Measurements from ENCODE around the gene KCNMB4. TPM values are rescaled to one million over a fixed set of nuclear protein-coding genes. Genes with fewer than 3 reads are reported as not detected.

The KCNMB4 gene, protein sequence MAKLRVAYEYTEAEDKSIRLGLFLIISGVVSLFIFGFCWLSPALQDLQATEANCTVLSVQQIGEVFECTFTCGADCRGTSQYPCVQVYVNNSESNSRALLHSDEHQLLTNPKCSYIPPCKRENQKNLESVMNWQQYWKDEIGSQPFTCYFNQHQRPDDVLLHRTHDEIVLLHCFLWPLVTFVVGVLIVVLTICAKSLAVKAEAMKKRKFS
- total RNA-seq (2021) (1.9 and 2.3 TPM in 2 replicates), Bru-seq, nascent RNA (percentile 48 among the genes with signal in this experiment), BruChase-seq, experiment 1, labeled RNA remaining after a 2-hour chase (percentile 47 among the genes with signal in this experiment), BruChase-seq, experiment 2, labeled RNA remaining after a 6-hour chase (percentile 40 among the genes with signal in this experiment)
- long read RNA-seq, full-length matches to known transcripts = 7 of 9 reads
- long read RNA-seq, partial matches to known transcripts = 0 of 9 reads
- long read RNA-seq, other reads (novel, unspliced or antisense) = 2 of 9 reads

- peak; percentile 81 for DNase-seq (ENCODE audit: low spot score)
- peaks cover 6% of the 10 kb centered on the region for H3K4me1 ChIP-seq (ENCODE audit: insufficient read depth, low read length, poor library complexity, severe bottlenecking)
- intact Hi-C loops (cut with micrococcal nuclease; ENCODE audit: unreplicated experiment) = loop anchor here (5.0 kb wide), 2 partner anchors 124 to 469 kb away; partner anchors contain the start of gene CNOT2
- no peaks in the 10 kb centered on the region for H3K9me3 ChIP-seq (ENCODE audit: low read depth, low read length, poor library complexity, severe bottlenecking)
- ChIA-PET POLR2A (ENCODE audit: low non-redundant PET) (no interaction called here), CTCF (no interaction called here)
- H3K27me3 ChIP-seq (replicated peaks; ENCODE audit: insufficient read depth, low read depth, low read length, poor library complexity) = peaks cover 19% of the 10 kb centered on the region
- no peak within 1 kb of the TSS for H3K27ac ChIP-seq (ENCODE audit: low read depth, low read length, poor library complexity, severe bottlenecking)
- H3K4me3 ChIP-seq (ENCODE audit: low read depth, low read length, poor library complexity, severe bottlenecking) = peak within 1 kb of the TSS; percentile 68
- BruUV-seq (replicated peaks) = no TSS peak
- H3K36me3 ChIP-seq (ENCODE audit: insufficient read depth, low read length, poor library complexity, severe bottlenecking) = no peaks in the 10 kb centered on the region
- TF ChIP-seq CTCF (conservative IDR thresholded peaks at IDR 0.05; ENCODE audit: low read depth, low read length) (0 out of 2 replicates have a peak, but pooled peaks have one; percentile 9), EZH2 (IDR thresholded peaks at IDR 0.05; ENCODE audit: borderline replicate concordance, low read depth, low read length, poor library complexity, severe bottlenecking) (no peak)
These were observed at the start of gene KCNMB4 for GRCh38 chr12:70365648-70366518. KCNMB4 (plus strand) TSS chr12:70366290; CDS start chr12:70366735, 445 bp downstream.

DNA sequence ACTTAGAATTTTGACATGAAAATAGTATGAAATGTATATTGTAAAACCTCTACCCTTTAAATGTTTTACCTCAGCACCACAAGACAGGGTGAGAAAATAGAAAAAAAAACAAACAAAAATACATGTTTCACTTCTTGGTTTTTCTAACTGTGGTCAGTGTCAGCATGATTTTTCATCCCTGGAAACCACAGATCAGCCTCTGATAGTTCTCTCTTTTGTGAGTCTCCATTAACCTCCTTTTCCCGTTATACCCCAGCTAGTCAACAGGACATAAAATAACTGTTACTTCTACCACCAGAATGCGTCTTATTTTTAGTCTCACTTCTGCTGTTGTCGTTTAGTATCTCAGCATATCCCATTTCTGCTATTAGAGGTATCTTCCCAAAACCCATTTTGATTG, 48.3 kb upstream of the KCNMB4 start:
- Histone ChIP-seq H3K36me3 (ENCODE audit: insufficient read depth, low read length, poor library complexity, severe bottlenecking) (no peaks in the 10 kb centered on the region), H3K27ac (ENCODE audit: low read depth, low read length, poor library complexity, severe bottlenecking) (no peak overlapping the region), H3K9me3 (ENCODE audit: low read depth, low read length, poor library complexity, severe bottlenecking) (no peaks in the 10 kb centered on the region), H3K27me3 (replicated peaks; ENCODE audit: insufficient read depth, low read depth, low read length, poor library complexity) (no peaks in the 10 kb centered on the region), H3K4me1 (ENCODE audit: insufficient read depth, low read length, poor library complexity, severe bottlenecking) (no peaks in the 10 kb centered on the region), H3K4me3 (ENCODE audit: low read depth, low read length, poor library complexity, severe bottlenecking) (no peak overlapping the region)
- ChIA-PET CTCF (no interaction called here), POLR2A (ENCODE audit: low non-redundant PET) (no interaction called here)
- TF ChIP-seq CTCF (conservative IDR thresholded peaks at IDR 0.05; ENCODE audit: low read depth, low read length) (no peak), EZH2 (IDR thresholded peaks at IDR 0.05; ENCODE audit: borderline replicate concordance, low read depth, low read length, poor library complexity, severe bottlenecking) (no peak)
- intact Hi-C loops (cut with micrococcal nuclease; ENCODE audit: unreplicated experiment) = no loop called here
- no peak for DNase-seq (ENCODE audit: low spot score)
- BruUV-seq (replicated peaks) = no TSS peak

GRCh38 chr12:70319605-70320004, 46.5 kb upstream of the KCNMB4 start:
- H3K9me3 ChIP-seq (ENCODE audit: low read depth, low read length, poor library complexity, severe bottlenecking) = no peaks in the 10 kb centered on the region
- POLR2A ChIA-PET (ENCODE audit: low non-redundant PET) = no interaction called here
- no peaks in the 10 kb centered on the region for H3K36me3 ChIP-seq (ENCODE audit: insufficient read depth, low read length, poor library complexity, severe bottlenecking)
- no peaks in the 10 kb centered on the region for H3K4me1 ChIP-seq (ENCODE audit: insufficient read depth, low read length, poor library complexity, severe bottlenecking)
- intact Hi-C loops (cut with micrococcal nuclease; ENCODE audit: unreplicated experiment) = no loop called here
- no peak for TF ChIP-seq EZH2 (IDR thresholded peaks at IDR 0.05; ENCODE audit: borderline replicate concordance, low read depth, low read length, poor library complexity, severe bottlenecking)
- no peak for TF ChIP-seq CTCF (conservative IDR thresholded peaks at IDR 0.05; ENCODE audit: low read depth, low read length)
- H3K4me3 ChIP-seq (ENCODE audit: low read depth, low read length, poor library complexity, severe bottlenecking) = no peak overlapping the region
- CTCF ChIA-PET = no interaction called here
- H3K27me3 ChIP-seq (replicated peaks; ENCODE audit: insufficient read depth, low read depth, low read length, poor library complexity) = no peaks in the 10 kb centered on the region
- no peak for DNase-seq (ENCODE audit: low spot score)
- H3K27ac ChIP-seq (ENCODE audit: low read depth, low read length, poor library complexity, severe bottlenecking) = no peak overlapping the region
- no TSS peak for BruUV-seq (replicated peaks)

Measured in A673 (cell line).